Measurements from ENCODE around the gene ACADVL. TPM values are rescaled to one million over a fixed set of nuclear protein-coding genes. Genes with fewer than 3 reads are reported as not detected.

The ACADVL gene
- total RNA-seq, 1 donor from 2014 or later: 1,048 TPM

- Histone ChIP-seq H3K4me1 (no peaks in the 10 kb centered on the region), H3K9me3 (no peaks in the 10 kb centered on the region), H3K27me3 (no peaks in the 10 kb centered on the region), H3K27ac (no peak overlapping the region), H3K36me3 (peaks cover 6 to 13% of the 10 kb centered on the region in 2 donors), H3K4me3 (no peak overlapping the region)
- intact Hi-C loops (cut with DNase I): no loop called here
- TF ChIP-seq CTCF (IDR thresholded peaks at IDR 0.05): no peak
- DNase-seq (ENCODE audit: low spot score in 2 of 2): no peak
Measured at GRCh38 chr17:7186241-7186640, 33.5 kb upstream of the ACADVL start.

GRCh38 chr17:7190276-7190917 is 29.3 kb upstream of the ACADVL start:
- intact Hi-C loops (cut with DNase I): no loop called here
- Histone ChIP-seq H3K27me3 (no peaks in the 10 kb centered on the region), H3K4me1 (no peaks in the 10 kb centered on the region), H3K4me3 (no peak overlapping the region), H3K9me3 (no peaks in the 10 kb centered on the region), H3K36me3 (peaks cover 28 to 36% of the 10 kb centered on the region in 2 donors), H3K27ac (no peak overlapping the region)
- no peak for TF ChIP-seq CTCF (IDR thresholded peaks at IDR 0.05)
- DNase-seq (ENCODE audit: low spot score in 2 of 2): no peak

- peaks cover 34 to 43% of the 10 kb centered on the region in 2 donors for H3K36me3 ChIP-seq
- intact Hi-C loops (cut with DNase I): no loop called here
- DNase-seq (ENCODE audit: low spot score in 2 of 2): no peak
Measured at GRCh38 chr17:7191069-7191468, 28.7 kb upstream of the ACADVL start.

GRCh38 chr17:7191571-7192270 is 28.0 kb upstream of the ACADVL start:
- Histone ChIP-seq H3K27me3 (no peaks in the 10 kb centered on the region), H3K36me3 (peaks cover 40 to 50% of the 10 kb centered on the region in 2 donors), H3K4me1 (no peaks in the 10 kb centered on the region), H3K9me3 (no peaks in the 10 kb centered on the region), H3K4me3 (no peak overlapping the region), H3K27ac (no peak overlapping the region)
- intact Hi-C loops (cut with DNase I): no loop called here
- no peak for DNase-seq (ENCODE audit: low spot score in 2 of 2)
- TF ChIP-seq CTCF (IDR thresholded peaks at IDR 0.05): no peak

More at GRCh38 chr17:7191069-7191468, 28.7 kb upstream of the ACADVL start:
- no peak overlapping the region for H3K27ac ChIP-seq
- H3K27me3 ChIP-seq: no peaks in the 10 kb centered on the region
- H3K4me1 ChIP-seq: no peaks in the 10 kb centered on the region
- H3K9me3 ChIP-seq: no peaks in the 10 kb centered on the region
- TF ChIP-seq CTCF (IDR thresholded peaks at IDR 0.05): no peak
- H3K4me3 ChIP-seq: no peak overlapping the region

GRCh38 chr17:7192271-7192937 is 27.3 kb upstream of the ACADVL start:
- no peaks in the 10 kb centered on the region for H3K4me1 ChIP-seq
- peaks cover 44 to 53% of the 10 kb centered on the region in 2 donors for H3K36me3 ChIP-seq
- H3K27me3 ChIP-seq: no peaks in the 10 kb centered on the region
- no peaks in the 10 kb centered on the region for H3K9me3 ChIP-seq
- no peak for DNase-seq (ENCODE audit: low spot score in 2 of 2)
- intact Hi-C loops (cut with DNase I): no loop called here
- H3K27ac ChIP-seq: no peak overlapping the region
- no peak for TF ChIP-seq CTCF (IDR thresholded peaks at IDR 0.05)
- H3K4me3 ChIP-seq: no peak overlapping the region

Data from ascending aorta (tissue), 2 donors.